T follicular helper cell (primary cell): ENCODE results near the gene LFNG.

Source experiments
- DNase-seq: peaks from one replicate; pipeline ENCODE4 v3.0.0-alpha.2; 2020; ENCODE audit warnings: low read depth

Gene LFNG

GRCh38 chr7:2484868-2485267 lies 34.7 kb upstream of the LFNG start:
- DNase-seq = no peak

- DNase-seq = no peak
Observed at GRCh38 chr7:2487586-2488271, 31.8 kb upstream of the LFNG start.

- no peak for DNase-seq
Observed at GRCh38 chr7:2488272-2488645, 31.3 kb upstream of the LFNG start.

- DNase-seq = no peak
Observed at GRCh38 chr7:2488681-2489080, 30.9 kb upstream of the LFNG start.

GRCh38 chr7:2490181-2490651 lies 29.4 kb upstream of the LFNG start:
- DNase-seq = no peak

- no peak for DNase-seq
Observed at GRCh38 chr7:2492038-2492437, 27.5 kb upstream of the LFNG start.

- DNase-seq = no peak
Observed at GRCh38 chr7:2493205-2494164, 26.1 kb upstream of the LFNG start.

GRCh38 chr7:2494191-2495130 lies 25.1 kb upstream of the LFNG start:
- no peak for DNase-seq

GRCh38 chr7:2495418-2496299 lies 23.9 kb upstream of the LFNG start:
- no peak for DNase-seq

- no peak for DNase-seq
Observed at GRCh38 chr7:2496375-2496774, 23.2 kb upstream of the LFNG start.

GRCh38 chr7:2497065-2497464 lies 22.5 kb upstream of the LFNG start:
- no peak for DNase-seq

- DNase-seq = no peak
Observed at GRCh38 chr7:2497500-2498336, 21.9 kb upstream of the LFNG start.

GRCh38 chr7:2498708-2499107 lies 20.9 kb upstream of the LFNG start:
- DNase-seq = no peak

- no peak for DNase-seq
Observed at GRCh38 chr7:2499181-2499580, 20.4 kb upstream of the LFNG start.

GRCh38 chr7:2499719-2500430 lies 19.7 kb upstream of the LFNG start:
- no peak for DNase-seq

GRCh38 chr7:2500701-2501100 lies 18.9 kb upstream of the LFNG start:
- DNase-seq = no peak

GRCh38 chr7:2501947-2502646 lies 17.5 kb upstream of the LFNG start:
- DNase-seq = no peak

GRCh38 chr7:2502647-2502966 lies 17.0 kb upstream of the LFNG start:
- no peak for DNase-seq
